ENCODE results near the gene TULP4.
"Not testable (repeated sequence)": the region's sequence is repeated elsewhere in the genome, so short reads cannot be mapped to it uniquely, and the experiment has no call there.

The TULP4 gene

GRCh38 chr6:158508450-158508849 lies 196.2 kb downstream of the TULP4 start:
- DNase-seq, result no peak

- no peak for DNase-seq
Observed at GRCh38 chr6:158509465-158509864, 197.2 kb downstream of the TULP4 start.

GRCh38 chr6:158512809-158513208 lies 200.5 kb downstream of the TULP4 start:
- DNase-seq, result no peak

GRCh38 chr6:158514176-158514575 lies 201.9 kb downstream of the TULP4 start:
- no peak for DNase-seq

- DNase-seq, result no peak
Observed at GRCh38 chr6:158514991-158515390, 202.7 kb downstream of the TULP4 start.

- DNase-seq, result no peak
Observed at GRCh38 chr6:158516098-158516497, 203.8 kb downstream of the TULP4 start.

- no peak for DNase-seq
Observed at GRCh38 chr6:158517038-158517437, 204.8 kb downstream of the TULP4 start.

GRCh38 chr6:158517581-158517980 lies 205.3 kb downstream of the TULP4 start:
- no peak for DNase-seq

GRCh38 chr6:158518191-158519127 lies 206.2 kb downstream of the TULP4 start:
- peak; percentile 63 to 71 for DNase-seq

GRCh38 chr6:158519300-158519699 lies 207.0 kb downstream of the TULP4 start:
- DNase-seq, result no peak

- DNase-seq, result no peak
Observed at GRCh38 chr6:158519761-158520160, 207.5 kb downstream of the TULP4 start.

GRCh38 chr6:158520975-158521374 lies 208.7 kb downstream of the TULP4 start:
- not testable (repeated sequence) for DNase-seq

- DNase-seq, result no peak
Observed at GRCh38 chr6:158521759-158522158, 209.5 kb downstream of the TULP4 start.

- no peak for DNase-seq
Observed at GRCh38 chr6:158522616-158523015, 210.4 kb downstream of the TULP4 start.

- DNase-seq, result no peak
Observed at GRCh38 chr6:158524311-158524710, 212.0 kb downstream of the TULP4 start.

GRCh38 chr6:158527858-158528257 lies 215.6 kb downstream of the TULP4 start:
- DNase-seq, result not testable (repeated sequence)

- DNase-seq, result no peak
Observed at GRCh38 chr6:158528826-158529225, 216.6 kb downstream of the TULP4 start.

GRCh38 chr6:158529629-158530028 lies 217.4 kb downstream of the TULP4 start:
- DNase-seq, result no peak

- DNase-seq, result no peak
Observed at GRCh38 chr6:158531566-158531965, 219.3 kb downstream of the TULP4 start.

GRCh38 chr6:158531970-158532369 lies 219.7 kb downstream of the TULP4 start:
- DNase-seq, result no peak

- peak; percentile 77 to 79 for DNase-seq
Observed at GRCh38 chr6:158536084-158536890, 224.0 kb downstream of the TULP4 start.

- DNase-seq, result peak in 1 of 2 experiments; percentile 39
Observed at GRCh38 chr6:158536891-158537798, 224.9 kb downstream of the TULP4 start.

GRCh38 chr6:158538741-158539140 lies 226.5 kb downstream of the TULP4 start:
- DNase-seq, result no peak

All from activated T-cell treated with anti-CD3 and anti-CD28 coated beads, Interleukin-2, amount 50 U/mL, for 48 hours (primary cell).